Mesodermal cell (in vitro differentiated cells): ENCODE results near the gene ZNF708. TPM values are rescaled to one million over a fixed set of nuclear protein-coding genes. Genes with fewer than 3 reads are reported as not detected.
"Not testable (repeated sequence)": the region's sequence is repeated elsewhere in the genome, so short reads cannot be mapped to it uniquely, and the experiment has no call there.

ENCODE experiments used
- H3K27ac ChIP-seq: 2 replicates; pipeline ENCODE4 v1.7.0; 2013; ENCODE audit warnings: mild to moderate bottlenecking, low read depth, low read length, moderate library complexity; ENCODE audit not compliant: severe bottlenecking
- H3K36me3 ChIP-seq: 2 replicates; pipeline ENCODE4 v1.7.1; 2013; ENCODE audit warnings: mild to moderate bottlenecking, low read length, moderate library complexity; ENCODE audit not compliant: control insufficient read depth, insufficient read depth
- H3K4me1 ChIP-seq: one replicate; pipeline ENCODE4 v1.7.1; 2013; ENCODE audit warnings: mild to moderate bottlenecking, low read length; ENCODE audit not compliant: insufficient read depth, control insufficient read depth, poor library complexity, severe bottlenecking
- H3K4me3 ChIP-seq: 2 replicates; pipeline ENCODE4 v1.7.0; 2013; ENCODE audit warnings: low read length, control low read depth, mild to moderate bottlenecking; ENCODE audit not compliant: insufficient read depth, poor library complexity, severe bottlenecking; ENCODE audit errors: extremely low read depth
- H3K9me3 ChIP-seq: 2 replicates; pipeline ENCODE4 v1.7.1; 2013; ENCODE audit warnings: mild to moderate bottlenecking, low read length, moderate library complexity; ENCODE audit not compliant: control insufficient read depth
- WGBS, 2 experiments: methylation state at CpG; one replicate each; pipeline ENCODE4 v1.1.5; 2013; ENCODE audit warnings: missing lambda C conversion rate in 2 of 2; ENCODE audit not compliant: insufficient coverage in 2 of 2; 5-methylcytosine and 5-hydroxymethylcytosine counted together
- polyA plus RNA-seq, 2 experiments: library from polyadenylated mRNA; stranded (reverse); fragments of 50-300 nt; gene quantifications; one replicate each; pipeline ENCODE4 v1.2.3, GENCODE V29; 2013

The ZNF708 gene
- 10.9 TPM for polyA plus RNA-seq (2013, experiment 1 of 2)
- 10.7 TPM for polyA plus RNA-seq (2013, experiment 2 of 2)

DNA sequence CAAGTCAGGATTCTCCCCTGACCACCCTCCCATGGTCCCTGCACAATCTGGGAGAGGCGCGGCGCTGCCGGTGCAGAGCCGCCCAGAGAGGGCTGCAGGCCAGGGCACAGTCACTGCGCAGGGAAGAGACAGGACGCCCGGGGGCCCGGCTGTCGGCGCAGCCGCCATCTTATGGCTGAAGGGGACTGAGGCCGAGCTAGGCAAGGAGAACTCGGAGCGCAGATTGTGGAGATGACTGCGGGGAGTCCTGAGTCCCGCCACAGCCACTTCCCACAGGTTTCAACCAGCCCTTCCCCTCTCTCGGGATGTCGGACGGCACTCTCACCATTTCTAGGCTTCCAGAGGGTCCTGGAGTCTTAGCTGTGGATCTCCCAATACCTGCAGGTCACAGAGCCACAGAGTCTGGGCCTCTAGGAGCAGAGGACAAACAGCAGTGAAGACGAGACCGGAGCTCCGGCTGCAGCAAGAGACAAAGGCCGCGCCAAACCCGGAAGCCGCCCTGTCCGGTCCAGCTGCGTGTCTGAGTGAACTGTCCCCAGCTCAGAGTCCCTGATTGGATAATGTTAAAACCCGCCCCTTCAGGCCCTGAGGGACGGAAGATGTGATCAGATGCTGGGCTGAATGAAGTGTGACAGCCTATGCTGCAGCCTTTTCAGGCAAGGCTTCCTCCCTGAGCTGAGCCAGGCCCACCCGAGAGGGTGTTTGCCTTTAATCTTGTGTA is at the start of gene ZNF708:
Gene ZNF708 (minus strand): TSS at position 526 of the 721 bp plus-strand sequence. CDS start 198 bp downstream, at position 328.
- 0 to 1% methylated on average over 21 to 23 of the region's 32 CpGs for WGBS, 2 experiments
- H3K9me3 ChIP-seq: peaks cover 18% of the 10 kb centered on the region
- peaks cover 25% of the 10 kb centered on the region for H3K36me3 ChIP-seq
- H3K27ac ChIP-seq: peak within 1 kb of the TSS; percentile 99
- peaks cover 4% of the 10 kb centered on the region for H3K4me1 ChIP-seq
- H3K4me3 ChIP-seq: peak within 1 kb of the TSS; percentile 78

DNA sequence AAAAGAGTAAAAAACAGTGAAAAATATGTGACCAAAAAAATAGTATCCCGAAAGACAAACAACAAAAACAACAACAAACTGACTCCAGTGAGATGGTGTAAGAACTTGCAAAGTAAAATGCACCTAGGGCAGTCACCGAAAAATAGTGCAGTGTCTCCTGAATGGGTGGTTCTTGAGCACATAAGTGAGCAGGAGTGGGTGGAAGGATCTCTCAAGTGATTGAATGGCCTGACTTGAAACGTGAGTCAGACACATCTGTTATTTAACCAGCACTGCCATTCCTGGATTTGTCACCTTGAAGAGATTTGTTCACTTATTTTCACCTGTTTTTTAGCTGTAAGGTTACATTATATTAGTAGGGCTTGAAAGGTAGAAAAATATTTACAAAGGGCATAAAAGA is 33.1 kb upstream of the ZNF708 start:
- Histone ChIP-seq H3K4me1 (no peaks in the 10 kb centered on the region), H3K27ac (no peak overlapping the region), H3K36me3 (peaks cover 72% of the 10 kb centered on the region), H3K9me3 (peaks cover 31% of the 10 kb centered on the region), H3K4me3 (no peak overlapping the region)
- WGBS, 2 experiments: 78 to 100% methylated on average over 1 to 2 of the region's 3 CpGs

DNA sequence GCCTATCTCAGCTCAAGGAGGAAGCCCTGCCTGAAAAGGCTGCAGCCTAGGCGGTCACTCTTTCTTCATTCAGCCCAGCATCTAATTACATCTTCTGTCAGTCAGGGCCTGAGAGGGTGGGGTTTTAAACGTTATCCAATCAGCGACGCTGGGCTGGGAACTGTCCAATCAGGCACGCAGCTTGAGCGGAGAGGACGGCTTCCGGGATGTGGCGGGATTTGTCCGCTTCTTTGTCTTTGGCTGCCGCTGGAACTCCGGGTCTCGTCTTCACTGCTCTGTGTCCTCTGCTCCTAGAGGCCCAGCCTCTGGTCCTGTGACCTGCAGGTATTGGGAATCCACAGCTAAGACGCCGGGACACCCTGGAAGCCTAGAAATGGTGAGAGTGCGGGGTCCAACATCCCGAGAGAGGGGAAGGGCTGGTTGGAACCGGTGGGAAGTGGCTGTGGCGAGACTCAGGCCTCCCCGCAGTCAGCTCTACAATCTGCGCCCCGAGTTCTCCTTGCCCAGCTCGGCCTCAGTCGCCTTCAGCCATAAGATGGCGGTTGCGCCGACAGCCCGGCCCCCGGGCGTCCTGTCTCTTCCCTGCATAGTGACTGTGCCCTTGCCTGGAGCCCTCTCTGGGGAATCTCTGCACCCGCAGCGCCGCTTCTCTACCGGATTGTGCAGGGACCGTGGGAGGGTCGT is 29.7 kb upstream of the ZNF708 start, which contains the start of gene ZNF738:
Gene ZNF738 (plus strand): TSS at position 233 of the 684 bp plus-strand sequence. CDS start 141 bp downstream, at position 374.
- WGBS, 2 experiments: 0% methylated on average over 23 to 30 of the region's 36 CpGs
- Histone ChIP-seq H3K9me3 (peaks cover 22% of the 10 kb centered on the region), H3K4me1 (no peaks in the 10 kb centered on the region), H3K4me3 (peak within 1 kb of the TSS; percentile 86), H3K36me3 (peaks cover 38% of the 10 kb centered on the region), H3K27ac (peak within 1 kb of the TSS; percentile 99)

GRCh38 chr19:21352830-21353229 is 23.6 kb upstream of the ZNF708 start:
- no peaks in the 10 kb centered on the region for H3K36me3 ChIP-seq
- no CpG with 5 or more reads among the region's 2 CpGs for WGBS, 2 experiments
- H3K9me3 ChIP-seq: peaks cover 7% of the 10 kb centered on the region
- H3K4me3 ChIP-seq: no peak overlapping the region
- no peaks in the 10 kb centered on the region for H3K4me1 ChIP-seq
- no peak overlapping the region for H3K27ac ChIP-seq

- H3K4me3 ChIP-seq, H3K4me1 ChIP-seq, H3K36me3 ChIP-seq, H3K27ac ChIP-seq: not testable (repeated sequence)
- 33 to 50% methylated on average over 1 of the region's 2 CpGs for WGBS, 2 experiments
- peaks cover 13% of the 10 kb centered on the region for H3K9me3 ChIP-seq
Measured at GRCh38 chr19:21344841-21345240, 15.6 kb upstream of the ZNF708 start.

- Histone ChIP-seq H3K36me3 (no peaks in the 10 kb centered on the region), H3K9me3 (peaks cover 31% of the 10 kb centered on the region), H3K4me1 (no peaks in the 10 kb centered on the region), H3K27ac (no peak overlapping the region), H3K4me3 (no peak overlapping the region)
- WGBS, 2 experiments: no CpG with 5 or more reads among the region's 2 CpGs
Measured at GRCh38 chr19:21335721-21336120, 6.5 kb upstream of the ZNF708 start.

DNA sequence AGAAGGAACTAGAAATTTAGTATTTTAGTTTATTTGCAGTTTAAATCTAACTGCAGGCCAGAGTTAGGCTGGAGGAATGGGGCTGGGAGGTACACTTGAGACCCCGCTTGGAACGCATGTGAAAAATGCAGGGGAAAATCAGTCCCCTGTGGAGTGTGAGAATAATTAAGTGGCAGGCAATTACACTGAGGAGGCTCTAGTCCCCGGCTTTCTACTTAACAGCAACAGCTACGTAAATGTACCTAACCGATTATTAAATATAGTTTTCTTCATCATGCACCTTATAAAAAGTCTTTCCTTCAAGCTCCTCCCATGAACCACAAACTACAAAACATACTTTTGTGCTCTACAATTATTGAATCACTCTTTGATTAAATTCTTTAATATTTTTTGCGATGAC is 804 bp downstream of the ZNF708 start:
- WGBS, 2 experiments: 6 to 15% methylated on average over 2 to 5 of the region's 6 CpGs
- Histone ChIP-seq H3K36me3 (peaks cover 29% of the 10 kb centered on the region), H3K4me1 (peaks cover 6% of the 10 kb centered on the region), H3K9me3 (peaks cover 17% of the 10 kb centered on the region), H3K4me3 (peak overlapping the region; percentile 78), H3K27ac (peak overlapping the region; percentile 99)

DNA sequence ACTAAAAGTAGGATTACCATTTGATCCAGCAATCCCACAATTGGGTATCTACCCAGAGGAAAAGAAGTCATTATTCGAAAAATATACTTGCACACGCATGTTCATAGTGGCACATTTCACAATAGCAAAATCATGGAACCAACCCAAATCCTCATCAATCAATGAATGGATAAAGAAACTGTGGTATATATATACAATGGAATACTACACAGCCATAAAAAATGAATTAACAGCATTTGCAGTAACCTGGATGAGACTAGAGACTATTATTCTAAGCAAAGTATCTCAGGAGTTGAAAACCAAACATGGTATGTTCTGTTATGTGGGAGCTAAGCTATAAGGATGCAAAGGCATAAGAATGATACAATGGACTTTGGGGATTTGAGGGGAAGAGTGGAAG is 3.0 kb downstream of the ZNF708 start:
- Histone ChIP-seq H3K27ac (no peak overlapping the region), H3K4me3 (no peak overlapping the region), H3K36me3 (peaks cover 38% of the 10 kb centered on the region), H3K9me3 (peaks cover 14% of the 10 kb centered on the region), H3K4me1 (peaks cover 15% of the 10 kb centered on the region)
- WGBS, 2 experiments: no CpG with 5 or more reads among the region's 2 CpGs

DNA sequence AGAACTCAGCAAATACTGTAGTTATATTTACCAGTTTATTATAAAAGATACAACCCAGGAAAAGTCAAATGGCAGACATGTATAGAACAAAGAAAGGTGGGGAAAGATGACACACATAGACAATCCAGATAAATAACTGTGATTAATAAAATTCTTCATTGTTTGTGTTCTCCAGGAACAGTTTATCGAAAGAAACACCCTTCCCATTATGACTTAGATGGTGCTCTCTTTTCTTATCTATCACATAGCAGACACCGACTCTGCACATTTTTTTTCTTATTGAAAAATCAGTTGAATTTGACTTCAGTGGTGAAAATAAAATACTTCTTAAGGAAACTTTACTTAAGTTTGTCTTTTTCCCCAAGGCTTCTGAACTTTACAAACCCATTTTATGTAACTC is 6.2 kb downstream of the ZNF708 start:
- no peak overlapping the region for H3K27ac ChIP-seq
- peaks cover 14% of the 10 kb centered on the region for H3K4me1 ChIP-seq
- H3K36me3 ChIP-seq: peaks cover 62% of the 10 kb centered on the region
- no peak overlapping the region for H3K4me3 ChIP-seq
- peaks cover 10% of the 10 kb centered on the region for H3K9me3 ChIP-seq
- no CpG with 5 or more reads among the region's 2 CpGs for WGBS, 2 experiments

- H3K4me1 ChIP-seq: peaks cover 11% of the 10 kb centered on the region
- no peak overlapping the region for H3K4me3 ChIP-seq
- peak overlapping the region; percentile 2 for H3K27ac ChIP-seq
- peaks cover 10% of the 10 kb centered on the region for H3K9me3 ChIP-seq
- H3K36me3 ChIP-seq: peaks cover 64% of the 10 kb centered on the region
- 92 to 94% methylated on average over 5 to 8 of the region's 8 CpGs for WGBS, 2 experiments
Measured at GRCh38 chr19:21322528-21322927, 6.7 kb downstream of the ZNF708 start.

GRCh38 chr19:21321996-21322395 is 7.2 kb downstream of the ZNF708 start:
- 92 to 97% methylated on average over 2 to 3 of the region's 4 CpGs for WGBS, 2 experiments
- peaks cover 11% of the 10 kb centered on the region for H3K4me1 ChIP-seq
- H3K9me3 ChIP-seq: peaks cover 15% of the 10 kb centered on the region
- H3K4me3 ChIP-seq: no peak overlapping the region
- H3K36me3 ChIP-seq: peaks cover 63% of the 10 kb centered on the region
- H3K27ac ChIP-seq: peak overlapping the region; percentile 59
